ENCODE measurements around the gene ANKRD39. TPM values are rescaled to one million over a fixed set of nuclear protein-coding genes. Genes with fewer than 3 reads are reported as not detected.

The ANKRD39 gene
- total and polyA plus RNA-seq, 7 donors: 11.4 to 34.1 (median 14.8) TPM

GRCh38 chr2:96815326-96816126, 42.3 kb downstream of the ANKRD39 start:
- H3K4me3 ChIP-seq: peak overlapping the region; percentile 60 to 88 (median 68)
- no peak for DNase-seq
- peaks cover 0 to 2% (median 0%) of the 10 kb centered on the region in 4 donors for H3K36me3 ChIP-seq
- peak overlapping the region; percentile 85 to 96 (median 96) for H3K27ac ChIP-seq
- peaks cover 0 to 48% (median 39%) of the 10 kb centered on the region in 4 donors for H3K4me1 ChIP-seq
- 1% methylated on average over 60 of the region's 60 CpGs for WGBS, 2 donors
- intact Hi-C loops (cut with DNase I): loop anchor here (1.0 to 10.0 kb wide), 6 partner anchors 42 to 297 kb away; partner anchors contain the start of genes ANKRD36, ANKRD39, CNNM4 and KANSL3
- TF ChIP-seq POLR2A (IDR thresholded peaks at IDR 0.05) (no peak), EP300 (IDR thresholded peaks at IDR 0.05) (no peak), POLR2AphosphoS5 (IDR thresholded peaks at IDR 0.05) (no peak), CTCF (IDR thresholded peaks at IDR 0.05) (no peak)
- no peaks in the 10 kb centered on the region for H3K9me3 ChIP-seq
- H3K27me3 ChIP-seq: no peaks in the 10 kb centered on the region

- Histone ChIP-seq H3K27me3 (no peaks in the 10 kb centered on the region), H3K9me3 (no peaks in the 10 kb centered on the region), H3K27ac (no peak overlapping the region), H3K4me1 (peaks cover 0 to 29% (median 20%) of the 10 kb centered on the region in 4 donors), H3K36me3 (peaks cover 0 to 19% (median 5%) of the 10 kb centered on the region in 4 donors), H3K4me3 (no peak overlapping the region)
- intact Hi-C loops (cut with DNase I): loop anchor here (10.0 kb wide), 1 partner anchor 179 kb away; the partner anchor contains the start of gene KANSL3
- TF ChIP-seq POLR2AphosphoS5 (IDR thresholded peaks at IDR 0.05) (no peak), POLR2A (IDR thresholded peaks at IDR 0.05) (no peak), EP300 (IDR thresholded peaks at IDR 0.05) (no peak), CTCF (IDR thresholded peaks at IDR 0.05) (no peak)
- no peak for DNase-seq
- 26 to 73% methylated on average over 4 of the region's 4 CpGs for WGBS, 2 donors
These were observed 44.2 kb downstream of the ANKRD39 start for GRCh38 chr2:96813656-96814055.

- Histone ChIP-seq H3K4me1 (peaks cover 0 to 14% (median 3%) of the 10 kb centered on the region in 4 donors), H3K36me3 (peaks cover 0 to 21% (median 5%) of the 10 kb centered on the region in 4 donors), H3K27me3 (no peaks in the 10 kb centered on the region), H3K27ac (peak overlapping the region in 1 of 4 donors; percentile 22), H3K9me3 (no peaks in the 10 kb centered on the region), H3K4me3 (no peak overlapping the region)
- TF ChIP-seq POLR2A (IDR thresholded peaks at IDR 0.05) (no peak), CTCF (IDR thresholded peaks at IDR 0.05) (no peak), POLR2AphosphoS5 (IDR thresholded peaks at IDR 0.05) (peak in 2 of 4 donors; percentile 26 to 34)
- intact Hi-C loops (cut with DNase I): loop anchor here (10.0 kb wide), 1 partner anchor 177 kb away; the partner anchor contains the start of gene KANSL3
- WGBS, 2 donors: 16 to 48% methylated on average over 3 of the region's 3 CpGs
- DNase-seq: peak; percentile 88
These were observed 45.9 kb downstream of the ANKRD39 start for GRCh38 chr2:96811917-96812316.

GRCh38 chr2:96810783-96811192, 47.0 kb downstream of the ANKRD39 start:
- Histone ChIP-seq H3K4me3 (no peak overlapping the region), H3K27ac (no peak overlapping the region), H3K4me1 (peaks cover 0 to 14% (median 3%) of the 10 kb centered on the region in 4 donors), H3K27me3 (no peaks in the 10 kb centered on the region), H3K9me3 (no peaks in the 10 kb centered on the region), H3K36me3 (peaks cover 0 to 21% (median 5%) of the 10 kb centered on the region in 4 donors)
- DNase-seq: no peak
- TF ChIP-seq POLR2AphosphoS5 (IDR thresholded peaks at IDR 0.05) (no peak), POLR2A (IDR thresholded peaks at IDR 0.05) (no peak), EP300 (IDR thresholded peaks at IDR 0.05) (no peak), CTCF (IDR thresholded peaks at IDR 0.05) (no peak)
- intact Hi-C loops (cut with DNase I): loop anchor here (10.0 kb wide), 1 partner anchor 176 kb away; the partner anchor contains the start of gene KANSL3
- WGBS, 2 donors: 71 to 82% methylated on average over 5 of the region's 5 CpGs
